Measurements from ENCODE around the gene MED14.

Gene MED14

DNA sequence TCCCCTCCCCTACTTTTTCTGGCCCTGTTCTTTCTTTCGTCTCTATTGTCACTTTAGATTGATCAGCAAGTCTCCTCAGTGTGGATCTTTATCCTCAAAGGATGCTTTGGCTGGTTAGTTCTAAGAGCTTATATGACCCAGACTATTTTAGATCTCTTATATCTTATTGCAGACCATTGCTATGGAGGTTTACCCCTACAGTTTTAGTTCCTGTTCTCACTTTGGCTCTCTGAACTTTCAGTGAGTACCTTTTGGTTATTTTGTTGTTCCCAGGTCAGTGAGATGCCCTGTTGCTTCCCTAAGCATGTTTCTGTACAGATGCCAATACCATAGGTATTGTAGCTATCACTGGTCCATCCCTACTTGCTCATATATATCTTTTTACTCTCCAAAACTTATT, 24.0 kb upstream of the MED14 start:
- Histone ChIP-seq H3K4me3 (ENCODE audit: low read depth, low read length) (no peak overlapping the region), H3K9me3 (ENCODE audit: control insufficient read depth, low read length) (no peaks in the 10 kb centered on the region), H2AFZ (no peak overlapping the region), H3K79me2 (no peaks in the 10 kb centered on the region), H3K27me3 (ENCODE audit: control insufficient read depth, insufficient read depth, low read length) (no peaks in the 10 kb centered on the region), H3K4me2 (ENCODE audit: low read length) (no peak overlapping the region), H3K27ac (no peak overlapping the region), H3K9ac (no peak overlapping the region), H3K36me3 (ENCODE audit: control insufficient read depth, insufficient read depth, low read length) (no peaks in the 10 kb centered on the region), H3K4me1 (peaks cover 10% of the 10 kb centered on the region)
- TF ChIP-seq, protein P1, sequence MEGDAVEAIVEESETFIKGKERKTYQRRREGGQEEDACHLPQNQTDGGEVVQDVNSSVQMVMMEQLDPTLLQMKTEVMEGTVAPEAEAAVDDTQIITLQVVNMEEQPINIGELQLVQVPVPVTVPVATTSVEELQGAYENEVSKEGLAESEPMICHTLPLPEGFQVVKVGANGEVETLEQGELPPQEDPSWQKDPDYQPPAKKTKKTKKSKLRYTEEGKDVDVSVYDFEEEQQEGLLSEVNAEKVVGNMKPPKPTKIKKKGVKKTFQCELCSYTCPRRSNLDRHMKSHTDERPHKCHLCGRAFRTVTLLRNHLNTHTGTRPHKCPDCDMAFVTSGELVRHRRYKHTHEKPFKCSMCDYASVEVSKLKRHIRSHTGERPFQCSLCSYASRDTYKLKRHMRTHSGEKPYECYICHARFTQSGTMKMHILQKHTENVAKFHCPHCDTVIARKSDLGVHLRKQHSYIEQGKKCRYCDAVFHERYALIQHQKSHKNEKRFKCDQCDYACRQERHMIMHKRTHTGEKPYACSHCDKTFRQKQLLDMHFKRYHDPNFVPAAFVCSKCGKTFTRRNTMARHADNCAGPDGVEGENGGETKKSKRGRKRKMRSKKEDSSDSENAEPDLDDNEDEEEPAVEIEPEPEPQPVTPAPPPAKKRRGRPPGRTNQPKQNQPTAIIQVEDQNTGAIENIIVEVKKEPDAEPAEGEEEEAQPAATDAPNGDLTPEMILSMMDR (IDR thresholded peaks at IDR 0.05), result no peak

DNA sequence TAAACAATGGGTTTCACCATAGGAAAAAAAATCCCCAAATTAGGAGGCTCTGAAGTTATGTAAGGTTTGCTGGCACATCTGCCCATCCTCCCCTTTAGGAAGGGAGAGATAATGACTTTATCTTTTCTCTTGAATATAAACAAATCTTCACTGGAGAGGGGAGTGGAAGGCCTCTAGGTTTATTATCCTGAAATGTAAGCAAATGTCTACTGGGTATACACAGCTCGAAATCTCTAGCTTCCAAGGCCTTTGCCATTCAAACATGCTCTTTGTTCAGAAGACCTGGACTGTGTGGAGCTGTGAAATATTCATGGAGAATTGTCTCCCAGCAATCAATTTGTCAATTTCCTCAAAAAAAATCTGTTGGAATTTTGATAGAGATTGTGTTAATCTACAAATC, 21.7 kb upstream of the MED14 start:
- peaks cover 10% of the 10 kb centered on the region for H3K4me1 ChIP-seq
- H3K27ac ChIP-seq, result no peak overlapping the region
- peak overlapping the region; percentile 42 for H2AFZ ChIP-seq
- no peaks in the 10 kb centered on the region for H3K9me3 ChIP-seq (ENCODE audit: control insufficient read depth, low read length)
- no peak overlapping the region for H3K9ac ChIP-seq
- H3K4me3 ChIP-seq (ENCODE audit: low read depth, low read length), result no peak overlapping the region
- H3K4me2 ChIP-seq (ENCODE audit: low read length), result no peak overlapping the region
- H3K79me2 ChIP-seq, result no peaks in the 10 kb centered on the region
- H3K36me3 ChIP-seq (ENCODE audit: control insufficient read depth, insufficient read depth, low read length), result no peaks in the 10 kb centered on the region
- TF ChIP-seq, protein P1 (IDR thresholded peaks at IDR 0.05), result no peak
- H3K27me3 ChIP-seq (ENCODE audit: control insufficient read depth, insufficient read depth, low read length), result no peaks in the 10 kb centered on the region

DNA sequence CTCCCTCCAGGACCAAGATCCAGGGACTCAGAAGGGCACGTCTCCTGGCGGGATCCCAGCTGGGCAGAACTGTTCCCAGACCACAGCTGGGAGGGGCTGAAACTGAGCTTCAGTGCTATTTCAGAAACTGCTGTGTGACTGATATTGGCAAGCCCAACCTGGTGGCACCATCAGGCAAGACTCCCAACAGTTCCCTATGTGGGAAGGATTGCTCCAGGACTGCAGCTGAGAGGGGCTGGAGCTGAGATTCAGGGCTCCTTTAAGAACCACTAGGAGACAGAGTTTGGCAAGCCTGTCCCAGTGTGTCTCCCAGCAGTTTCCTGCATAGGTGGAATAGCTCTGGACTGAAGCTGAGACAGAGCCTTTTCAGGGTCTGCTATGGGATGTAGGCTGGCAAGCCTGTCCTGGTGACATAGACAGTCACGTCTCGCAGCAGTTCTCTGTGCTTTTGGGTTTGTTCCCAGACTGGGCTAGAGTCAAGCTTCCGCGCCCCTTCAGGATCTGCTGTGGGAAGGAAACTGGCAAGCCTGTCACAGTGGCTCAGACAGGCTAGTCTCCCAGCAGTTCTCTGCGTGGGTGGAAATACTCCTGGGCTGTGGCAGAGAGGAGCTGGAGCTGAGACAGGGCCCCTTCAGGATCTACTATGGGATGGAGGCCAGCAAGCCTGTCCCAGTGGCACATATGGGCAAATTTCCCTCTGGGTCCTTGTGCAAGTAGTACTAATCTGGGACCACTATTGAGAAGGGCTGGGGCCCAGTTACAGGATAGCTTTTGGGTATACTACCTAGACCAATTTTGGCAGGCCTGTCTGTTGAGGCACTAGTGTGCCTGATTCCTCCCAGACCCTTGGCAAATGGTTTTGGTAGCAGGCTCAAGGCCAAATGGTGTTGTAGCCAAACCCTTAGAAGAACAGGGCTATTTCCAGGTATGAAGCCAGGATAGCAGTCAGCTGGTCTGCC, 20.2 kb upstream of the MED14 start:
- TF ChIP-seq, protein P1 (IDR thresholded peaks at IDR 0.05), result no peak
- peaks cover 10% of the 10 kb centered on the region for H3K4me1 ChIP-seq
- H2AFZ ChIP-seq, result peak overlapping the region; percentile 65
- H3K27me3 ChIP-seq (ENCODE audit: control insufficient read depth, insufficient read depth, low read length), result no peaks in the 10 kb centered on the region
- no peak overlapping the region for H3K4me2 ChIP-seq (ENCODE audit: low read length)
- no peaks in the 10 kb centered on the region for H3K79me2 ChIP-seq
- H3K36me3 ChIP-seq (ENCODE audit: control insufficient read depth, insufficient read depth, low read length), result no peaks in the 10 kb centered on the region
- H3K9ac ChIP-seq, result no peak overlapping the region
- no peak overlapping the region for H3K4me3 ChIP-seq (ENCODE audit: low read depth, low read length)
- no peaks in the 10 kb centered on the region for H3K9me3 ChIP-seq (ENCODE audit: control insufficient read depth, low read length)
- H3K27ac ChIP-seq, result peak overlapping the region; percentile 46

DNA sequence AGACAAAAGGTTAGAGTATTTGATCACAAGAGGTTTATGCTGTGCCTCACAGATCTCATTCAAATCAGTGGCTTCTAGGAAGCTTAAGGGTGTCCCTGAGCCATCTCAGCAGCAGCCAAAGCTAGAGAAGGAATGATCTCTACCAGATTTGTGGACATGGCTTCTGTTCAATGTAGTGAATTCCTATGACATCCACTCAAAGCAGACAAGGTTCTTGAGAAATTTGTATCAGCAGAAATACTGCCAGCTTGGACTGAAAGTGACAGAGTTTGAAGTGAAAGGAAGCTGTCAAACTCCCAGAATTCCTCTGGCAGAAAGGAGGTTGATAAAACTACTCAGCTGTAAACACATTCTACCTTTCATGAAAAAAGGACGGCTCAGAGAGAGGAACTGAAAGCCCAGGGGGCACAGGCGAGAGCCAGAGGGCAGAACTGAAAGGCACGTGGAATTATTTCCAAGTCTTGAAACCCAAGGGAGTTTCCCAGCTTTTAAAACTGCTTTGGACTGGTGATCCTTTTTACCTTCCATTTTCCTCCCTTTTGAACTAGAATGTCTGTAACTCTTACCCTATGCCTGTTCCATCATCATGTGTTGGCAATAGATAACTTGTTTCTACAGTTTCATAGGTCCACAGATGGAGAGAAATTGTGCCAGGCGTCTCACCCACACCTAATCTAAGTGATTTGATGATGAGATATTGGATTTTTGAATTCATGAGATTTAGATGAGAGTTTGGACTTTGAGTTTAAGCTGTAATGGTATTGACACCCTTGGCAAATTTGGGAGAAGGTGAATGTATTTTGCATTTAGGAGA, 14.5 kb upstream of the MED14 start:
- no peaks in the 10 kb centered on the region for H3K9me3 ChIP-seq (ENCODE audit: control insufficient read depth, low read length)
- H3K9ac ChIP-seq, result no peak overlapping the region
- no peak overlapping the region for H3K4me2 ChIP-seq (ENCODE audit: low read length)
- H3K27me3 ChIP-seq (ENCODE audit: control insufficient read depth, insufficient read depth, low read length), result no peaks in the 10 kb centered on the region
- H2AFZ ChIP-seq, result peak overlapping the region; percentile 48
- no peaks in the 10 kb centered on the region for H3K79me2 ChIP-seq
- TF ChIP-seq, protein P1 (IDR thresholded peaks at IDR 0.05), result no peak
- no peak overlapping the region for H3K4me3 ChIP-seq (ENCODE audit: low read depth, low read length)
- no peaks in the 10 kb centered on the region for H3K36me3 ChIP-seq (ENCODE audit: control insufficient read depth, insufficient read depth, low read length)
- H3K4me1 ChIP-seq, result peaks cover under 1% of the 10 kb centered on the region
- H3K27ac ChIP-seq, result no peak overlapping the region

Measured in parathyroid adenoma (tissue), 2 donors.